GM18511 (cell line): ENCODE data around the gene UROS.

ENCODE experiments used
- ATAC-seq: cut with Tn5 transposase; IDR thresholded peaks from one replicate; pipeline ENCODE4 v1.9.1; 2021; ENCODE audit warnings: mild to moderate bottlenecking, moderate library complexity; ENCODE audit not compliant: unreplicated experiment

Gene UROS

GRCh38 chr10:125838802-125839575 lies 15.9 kb upstream of the UROS start:
- no peak for ATAC-seq

GRCh38 chr10:125836746-125837145 lies 13.7 kb upstream of the UROS start:
- ATAC-seq, result no peak

- ATAC-seq, result no peak
Observed at GRCh38 chr10:125828311-125828710, 5.3 kb upstream of the UROS start.

GRCh38 chr10:125827133-125827532 lies 4.1 kb upstream of the UROS start:
- no peak for ATAC-seq

GRCh38 chr10:125824736-125825135 lies 1.7 kb upstream of the UROS start:
- no peak for ATAC-seq

- peak; percentile 3 for ATAC-seq
Observed at GRCh38 chr10:125823663-125824251, 699 bp upstream of the UROS start.

- ATAC-seq, result peak; percentile 73
Observed at GRCh38 chr10:125820701-125821100, 2.4 kb downstream of the UROS start.

GRCh38 chr10:125817337-125817946 lies 5.6 kb downstream of the UROS start:
- no peak for ATAC-seq

GRCh38 chr10:125816548-125816947 lies 6.5 kb downstream of the UROS start:
- no peak for ATAC-seq

GRCh38 chr10:125815764-125816163 lies 7.3 kb downstream of the UROS start:
- ATAC-seq, result no peak

GRCh38 chr10:125812128-125812750 lies 10.8 kb downstream of the UROS start:
- no peak for ATAC-seq

GRCh38 chr10:125811251-125811650 lies 11.8 kb downstream of the UROS start:
- ATAC-seq, result no peak

- ATAC-seq, result no peak
Observed at GRCh38 chr10:125808047-125808446, 15.0 kb downstream of the UROS start.

- no peak for ATAC-seq
Observed at GRCh38 chr10:125802739-125803138, 20.3 kb downstream of the UROS start.

GRCh38 chr10:125802131-125802530 lies 20.9 kb downstream of the UROS start:
- no peak for ATAC-seq

GRCh38 chr10:125801574-125801973 lies 21.5 kb downstream of the UROS start:
- ATAC-seq, result no peak

GRCh38 chr10:125799451-125800182 lies 23.4 kb downstream of the UROS start:
- no peak for ATAC-seq

GRCh38 chr10:125797994-125798662 lies 24.9 kb downstream of the UROS start:
- no peak for ATAC-seq

GRCh38 chr10:125797424-125797823 lies 25.6 kb downstream of the UROS start:
- no peak for ATAC-seq

GRCh38 chr10:125795637-125796190 lies 27.3 kb downstream of the UROS start:
- ATAC-seq, result no peak
